Dermis blood vessel endothelial cell (primary cell): Measurements from ENCODE around the gene KLF15. TPM values are rescaled to one million over a fixed set of nuclear protein-coding genes. Genes with fewer than 3 reads are reported as not detected.
A peak's percentile ranks its signal among the peaks of the same experiment; 100 is the strongest.

Experiments
- DNase-seq: peaks from one replicate; pipeline ENCODE4 v3.0.0; 2010
- total RNA-seq: library from RNA; depleted of rRNA; stranded (reverse); fragments of >200 nt; gene quantifications from 2 replicates; pipeline ENCODE4 v1.2.3, GENCODE V29; 2014

Gene KLF15
- total RNA-seq, 1 donor from 2014 or later: 5.6 TPM

GRCh38 chr3:126360046-126360713 lies 3.0 kb upstream of the KLF15 start:
- no peak for DNase-seq

GRCh38 chr3:126358816-126359181 lies 1.6 kb upstream of the KLF15 start:
- DNase-seq: no peak

GRCh38 chr3:126358038-126358815 lies 1.0 kb upstream of the KLF15 start:
- no peak for DNase-seq

GRCh38 chr3:126356373-126357264 lies 589 bp downstream of the KLF15 start:
- peak; percentile 32 for DNase-seq

GRCh38 chr3:126355777-126356372 lies 1.3 kb downstream of the KLF15 start:
- DNase-seq: peak; percentile 86

GRCh38 chr3:126355251-126355650 lies 2.0 kb downstream of the KLF15 start:
- no peak for DNase-seq

GRCh38 chr3:126354776-126355175 lies 2.4 kb downstream of the KLF15 start:
- no peak for DNase-seq

GRCh38 chr3:126353694-126354321 lies 3.4 kb downstream of the KLF15 start:
- DNase-seq: no peak

- DNase-seq: no peak
These were observed 4.4 kb downstream of the KLF15 start for GRCh38 chr3:126352476-126353454.

- DNase-seq: no peak
These were observed 5.3 kb downstream of the KLF15 start for GRCh38 chr3:126351771-126352475.

- no peak for DNase-seq
These were observed 6.0 kb downstream of the KLF15 start for GRCh38 chr3:126351086-126351770.

GRCh38 chr3:126350502-126351085 lies 6.6 kb downstream of the KLF15 start:
- no peak for DNase-seq

GRCh38 chr3:126349611-126350501 lies 7.4 kb downstream of the KLF15 start:
- no peak for DNase-seq

- no peak for DNase-seq
These were observed 8.1 kb downstream of the KLF15 start for GRCh38 chr3:126349071-126349470.

- DNase-seq: peak; percentile 23
These were observed 8.8 kb downstream of the KLF15 start for GRCh38 chr3:126348308-126348920.

GRCh38 chr3:126347543-126348161 lies 9.6 kb downstream of the KLF15 start:
- no peak for DNase-seq

GRCh38 chr3:126346466-126346865 lies 10.7 kb downstream of the KLF15 start:
- DNase-seq: no peak
